Pulmonary artery endothelial cell (primary cell): ENCODE data around the gene TPRG1L. TPM values are rescaled to one million over a fixed set of nuclear protein-coding genes. Genes with fewer than 3 reads are reported as not detected.
"Not testable (repeated sequence)": the region's sequence is repeated elsewhere in the genome, so short reads cannot be mapped to it uniquely, and the experiment has no call there.

Experiments used
- DNase-seq: peaks from one replicate; pipeline ENCODE4 v3.0.0-alpha.2; 2011; ENCODE audit warnings: low read depth, low spot score
- total RNA-seq: library from RNA; depleted of rRNA; stranded (reverse); fragments of >200 nt; gene quantifications from 2 replicates; pipeline ENCODE4 v1.2.3, GENCODE V29; 2014

Gene TPRG1L
- total RNA-seq = 31.9 and 33.0 TPM in 2 replicates

DNA sequence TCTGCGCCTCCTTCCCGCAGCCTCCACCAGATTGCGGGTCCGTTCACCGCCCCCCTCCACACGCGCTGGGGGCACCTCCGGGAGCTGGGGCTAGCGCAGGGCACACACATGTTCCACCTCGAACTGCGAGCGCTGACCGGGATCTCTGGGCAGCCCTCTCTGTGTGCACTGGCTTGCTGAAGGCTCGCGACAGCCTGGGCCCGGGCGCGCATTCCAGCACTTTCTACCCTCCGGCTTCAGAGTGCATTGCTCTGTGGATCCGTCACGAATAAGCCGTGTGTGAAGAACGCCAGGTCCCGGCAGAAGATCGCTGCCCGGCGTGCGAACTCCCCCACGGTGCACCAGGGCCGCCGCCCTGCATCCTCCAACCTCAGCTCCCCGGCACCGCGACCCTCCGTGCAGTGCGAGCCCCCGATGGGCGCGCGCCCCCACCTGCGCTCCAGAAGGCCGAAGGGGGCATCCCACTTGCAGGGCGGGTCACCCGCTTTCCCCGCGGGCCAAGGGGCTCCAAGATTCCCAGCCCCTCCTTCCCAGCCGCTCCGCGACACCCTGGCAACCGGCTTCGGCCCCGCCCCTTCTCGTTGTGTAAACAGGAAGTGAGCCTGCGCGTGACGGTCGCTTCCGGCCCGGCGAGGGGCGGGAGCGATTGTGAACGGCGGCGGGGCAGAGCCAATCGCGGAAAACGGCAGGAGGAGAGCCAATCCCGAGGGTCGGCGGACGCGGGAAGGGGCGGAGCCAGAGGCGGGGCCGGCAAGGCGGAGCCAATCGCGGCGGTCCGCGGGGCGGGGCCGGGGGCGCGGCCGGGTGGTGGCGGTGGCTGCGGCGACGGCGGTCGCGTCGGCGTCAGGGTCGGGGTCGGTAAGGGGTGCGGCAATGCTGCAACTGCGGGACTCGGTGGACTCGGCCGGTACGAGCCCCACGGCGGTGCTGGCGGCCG lies at the start of gene TPRG1L:
Gene TPRG1L, plus strand, starts transcription at position 816 of the 937 bp plus-strand sequence. Its CDS starts 58 bp downstream, at position 874.
- DNase-seq = peak; percentile 83

DNA sequence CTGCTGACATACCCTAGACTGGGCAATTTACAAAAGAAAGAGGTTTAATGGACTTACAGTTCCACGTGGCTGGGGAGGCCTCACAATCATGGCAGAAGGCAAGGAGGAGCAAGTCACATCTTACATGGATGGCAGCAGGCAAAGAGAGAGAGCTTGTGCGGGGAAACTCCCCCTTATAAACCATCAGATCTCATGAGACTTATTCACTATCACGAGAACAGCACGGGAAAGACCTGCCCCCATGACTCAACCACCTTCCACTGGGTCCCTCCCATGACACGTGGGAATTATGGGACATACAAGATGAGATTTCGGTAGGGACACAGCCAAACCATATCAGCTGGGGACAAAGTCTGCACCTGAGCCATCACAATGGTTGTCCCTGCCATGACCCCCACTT lies 49.3 kb upstream of the TPRG1L start:
- DNase-seq = not testable (repeated sequence)

- no peak for DNase-seq
These were observed 48.8 kb upstream of the TPRG1L start for GRCh38 chr1:3575993-3576392.

DNA sequence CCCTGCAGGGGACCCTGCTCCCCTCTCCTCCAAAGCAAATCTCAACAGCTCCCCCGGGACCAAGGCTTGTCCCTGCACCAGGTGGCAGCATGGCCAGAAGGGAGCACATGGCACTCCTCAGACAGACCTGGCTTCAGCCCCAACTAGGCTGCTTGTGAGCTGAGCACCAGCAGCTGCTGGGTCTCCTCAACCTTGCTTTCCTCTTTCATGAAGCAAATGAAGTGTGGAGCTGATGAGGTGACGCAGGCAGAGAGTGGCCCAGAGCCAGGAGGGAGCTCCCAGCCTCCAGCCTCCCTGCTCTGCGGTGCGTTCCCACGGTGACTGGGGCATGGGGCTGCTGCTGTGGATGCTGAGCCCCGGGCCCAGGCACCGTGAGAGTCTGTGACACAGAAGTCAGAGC lies 47.5 kb upstream of the TPRG1L start:
- DNase-seq = no peak

DNA sequence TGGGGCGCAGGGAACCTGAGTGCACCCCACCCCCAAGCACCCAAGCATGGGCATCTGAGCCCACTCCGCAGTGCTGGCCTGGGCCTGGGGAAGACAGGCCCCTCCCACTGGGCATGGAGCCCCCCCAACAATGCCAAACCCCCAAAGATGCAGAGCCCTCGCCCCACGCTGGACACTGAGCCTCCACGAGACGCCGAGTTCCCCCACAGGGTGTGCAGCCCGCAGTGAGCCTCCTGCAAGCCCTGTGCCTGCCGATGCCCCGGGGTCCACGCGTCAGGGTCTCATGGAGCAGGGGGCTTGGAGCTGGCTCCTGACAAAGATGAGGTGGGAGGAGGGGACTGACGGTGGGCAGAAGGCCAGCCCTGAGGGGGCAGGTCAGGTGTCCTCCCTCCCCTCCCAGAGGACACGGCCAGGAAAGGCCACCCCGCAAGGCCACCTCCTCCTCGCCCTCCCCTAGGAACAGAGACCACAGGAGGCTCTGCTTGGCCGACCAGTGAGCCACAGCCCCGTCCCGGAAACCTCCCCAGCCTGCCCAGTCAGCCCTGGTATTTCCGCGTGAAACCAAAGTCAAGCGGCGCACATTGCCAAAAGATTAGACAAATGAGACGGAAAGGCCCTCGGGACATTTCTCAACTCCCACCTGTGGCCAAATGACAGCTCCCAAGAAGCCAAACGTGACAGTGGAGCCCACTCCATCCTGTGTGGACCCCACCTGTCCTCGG lies 46.9 kb upstream of the TPRG1L start:
- no peak for DNase-seq

- no peak for DNase-seq
These were observed 46.4 kb upstream of the TPRG1L start for GRCh38 chr1:3578433-3578805.

DNA sequence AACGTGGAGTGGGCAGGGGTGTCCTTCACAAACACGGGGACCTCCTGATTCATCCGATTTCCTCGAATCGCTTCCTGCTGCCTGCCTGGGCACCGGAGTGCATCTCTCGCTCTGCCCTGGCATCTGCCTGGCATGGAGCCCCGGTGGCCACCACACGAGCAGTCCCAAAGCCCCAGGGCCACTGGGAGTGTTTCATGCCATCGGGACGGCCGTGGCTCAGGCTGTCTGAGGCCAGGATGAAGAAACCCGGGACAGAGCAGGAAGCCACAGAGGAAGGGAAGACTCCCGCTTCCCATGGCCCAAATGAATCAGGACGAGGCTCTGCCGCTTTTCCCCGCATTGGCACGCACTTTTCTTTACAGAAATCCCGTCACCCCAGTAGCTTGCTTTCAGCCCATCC lies 45.9 kb upstream of the TPRG1L start:
- DNase-seq = no peak

DNA sequence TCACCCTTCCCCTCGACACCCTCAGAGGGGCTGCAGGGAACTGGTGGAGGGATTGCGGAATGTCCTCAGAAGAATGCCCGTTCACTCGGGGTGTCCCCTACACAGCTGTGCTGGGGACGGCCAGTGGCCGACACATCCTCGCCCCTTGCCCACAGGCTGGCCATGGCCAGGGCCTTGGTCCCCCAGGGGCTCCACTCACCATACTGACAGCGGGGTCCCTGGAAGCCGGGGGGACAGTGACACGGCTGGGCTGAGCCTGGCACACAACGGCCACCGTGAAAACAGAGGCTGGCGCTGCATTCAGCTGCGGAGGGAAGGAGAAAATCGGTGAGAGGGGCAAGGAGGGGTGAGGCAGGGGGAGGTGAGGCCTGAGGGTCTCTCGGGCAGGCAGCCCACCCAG lies 45.2 kb upstream of the TPRG1L start:
- no peak for DNase-seq

GRCh38 chr1:3580231-3580630 lies 44.6 kb upstream of the TPRG1L start:
- DNase-seq = no peak

- DNase-seq = no peak
These were observed 43.3 kb upstream of the TPRG1L start for GRCh38 chr1:3581296-3582036.

- DNase-seq = not testable (repeated sequence)
These were observed 41.1 kb upstream of the TPRG1L start for GRCh38 chr1:3583751-3584150.

- no peak for DNase-seq
These were observed 39.9 kb upstream of the TPRG1L start for GRCh38 chr1:3584915-3585314.

GRCh38 chr1:3585353-3585868 lies 39.4 kb upstream of the TPRG1L start:
- not testable (repeated sequence) for DNase-seq

- DNase-seq = no peak
These were observed 38.8 kb upstream of the TPRG1L start for GRCh38 chr1:3585940-3586568.

DNA sequence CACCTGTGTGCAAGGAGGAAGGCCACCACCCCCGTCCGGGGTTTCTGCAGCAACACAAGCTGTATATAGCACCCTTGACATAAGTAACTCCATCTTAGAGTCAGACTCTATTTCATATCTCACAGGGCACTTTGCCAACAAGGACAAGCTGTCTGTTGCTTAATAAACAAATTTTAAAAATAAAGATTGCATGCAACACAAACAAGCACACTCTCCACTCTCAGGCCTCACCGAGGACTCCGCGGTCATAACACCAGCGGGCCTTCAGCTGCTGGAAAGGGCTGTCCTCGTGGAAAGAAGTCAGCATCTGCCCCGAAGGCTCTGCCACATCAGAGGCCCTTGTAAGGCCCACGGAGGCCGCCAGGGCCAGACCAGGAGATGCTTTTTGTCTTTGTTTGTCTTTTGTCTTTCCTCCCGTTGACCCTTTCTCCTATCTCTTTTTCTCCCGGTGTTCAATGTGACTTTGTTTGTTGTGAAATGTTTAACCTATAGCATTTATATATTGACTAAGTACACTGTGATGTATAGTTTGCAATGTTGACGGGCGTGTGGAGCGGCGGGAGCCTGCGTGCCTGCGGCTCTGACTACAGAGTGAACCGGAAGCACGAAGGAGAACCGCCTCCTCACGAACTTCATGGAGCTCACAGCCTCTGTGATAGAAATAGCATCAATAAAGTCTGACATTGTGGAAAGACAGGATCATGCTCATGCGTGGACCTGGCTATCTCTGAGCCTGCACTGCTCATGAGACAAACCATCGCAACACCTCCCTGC lies 37.6 kb upstream of the TPRG1L start:
- no peak for DNase-seq

GRCh38 chr1:3588395-3588794 lies 36.4 kb upstream of the TPRG1L start:
- DNase-seq = no peak

DNA sequence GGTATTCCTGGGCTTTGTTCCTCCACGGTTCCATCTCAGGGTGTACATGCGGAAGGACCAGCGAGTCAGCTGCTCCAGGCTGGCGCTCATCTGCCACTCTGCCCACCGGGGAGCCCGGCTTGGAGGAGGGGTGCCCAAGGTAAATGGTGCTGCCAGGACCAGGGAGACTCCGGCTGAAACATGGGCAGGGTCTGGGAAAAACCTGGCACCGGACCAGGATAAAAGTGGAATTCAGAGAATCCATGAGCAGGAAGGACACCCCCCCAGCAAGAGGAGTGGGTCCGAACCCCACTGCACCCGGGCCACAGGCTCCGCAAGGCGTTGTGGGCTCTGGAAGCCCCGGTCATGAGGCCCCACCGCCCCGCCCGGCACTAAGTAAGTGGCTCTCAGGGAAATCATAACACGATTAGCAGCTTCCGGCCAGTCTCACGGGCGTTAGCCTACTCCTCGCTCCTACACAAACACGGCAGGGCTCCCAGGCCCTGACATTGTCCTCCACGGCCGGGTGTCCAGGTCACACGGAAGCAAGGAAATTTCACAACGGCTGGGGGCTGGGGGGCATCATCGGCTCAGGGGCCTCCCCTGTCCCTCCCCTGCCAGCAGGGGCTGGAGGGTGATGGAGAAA lies 34.6 kb upstream of the TPRG1L start:
- no peak for DNase-seq

- no peak for DNase-seq
These were observed 33.6 kb upstream of the TPRG1L start for GRCh38 chr1:3590951-3591865.

GRCh38 chr1:3593334-3593733 lies 31.5 kb upstream of the TPRG1L start:
- DNase-seq = no peak
